GM18858 (cell line): ENCODE data around the gene ZIK1.
A peak's percentile ranks its signal among the peaks of the same experiment; 100 is the strongest.

Source experiments
- ATAC-seq: cut with Tn5 transposase; IDR thresholded peaks from one replicate; pipeline ENCODE4 v1.9.1; 2021; ENCODE audit not compliant: unreplicated experiment

The ZIK1 gene

DNA sequence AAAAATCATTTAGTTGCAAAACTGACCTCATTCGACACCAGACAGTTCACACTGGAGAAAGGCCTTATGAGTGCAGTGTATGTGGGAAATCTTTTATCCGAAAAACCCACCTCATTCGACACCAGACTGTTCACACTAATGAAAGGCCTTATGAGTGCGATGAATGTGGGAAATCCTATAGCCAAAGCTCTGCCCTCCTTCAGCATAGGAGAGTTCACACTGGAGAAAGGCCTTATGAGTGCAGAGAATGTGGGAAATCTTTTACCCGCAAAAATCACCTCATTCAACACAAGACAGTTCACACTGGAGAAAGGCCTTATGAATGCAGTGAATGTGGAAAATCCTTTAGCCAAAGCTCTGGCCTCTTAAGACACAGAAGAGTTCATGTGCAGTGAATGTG, 23.0 kb downstream of the ZIK1 start:
- ATAC-seq: no peak

DNA sequence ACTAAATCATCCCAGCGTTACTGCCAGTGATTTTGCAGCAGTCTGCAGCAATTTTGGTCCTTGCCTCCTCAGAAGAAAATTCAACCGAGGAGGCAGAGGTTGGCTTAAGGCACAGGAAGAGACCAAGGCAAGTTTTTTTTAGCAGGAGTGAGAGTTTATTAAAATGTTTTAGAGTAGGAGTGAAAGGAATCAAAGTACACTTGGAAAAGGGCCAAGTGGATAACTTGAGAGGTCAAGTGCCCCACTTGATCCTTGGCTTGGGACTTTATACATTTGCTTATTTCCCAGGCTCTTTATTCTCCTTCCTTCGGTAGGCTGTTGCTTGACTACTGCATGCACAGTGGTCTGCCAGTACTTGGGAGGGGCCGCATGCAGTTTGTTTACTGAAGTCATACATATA, 27.2 kb downstream of the ZIK1 start:
- ATAC-seq: no peak

DNA sequence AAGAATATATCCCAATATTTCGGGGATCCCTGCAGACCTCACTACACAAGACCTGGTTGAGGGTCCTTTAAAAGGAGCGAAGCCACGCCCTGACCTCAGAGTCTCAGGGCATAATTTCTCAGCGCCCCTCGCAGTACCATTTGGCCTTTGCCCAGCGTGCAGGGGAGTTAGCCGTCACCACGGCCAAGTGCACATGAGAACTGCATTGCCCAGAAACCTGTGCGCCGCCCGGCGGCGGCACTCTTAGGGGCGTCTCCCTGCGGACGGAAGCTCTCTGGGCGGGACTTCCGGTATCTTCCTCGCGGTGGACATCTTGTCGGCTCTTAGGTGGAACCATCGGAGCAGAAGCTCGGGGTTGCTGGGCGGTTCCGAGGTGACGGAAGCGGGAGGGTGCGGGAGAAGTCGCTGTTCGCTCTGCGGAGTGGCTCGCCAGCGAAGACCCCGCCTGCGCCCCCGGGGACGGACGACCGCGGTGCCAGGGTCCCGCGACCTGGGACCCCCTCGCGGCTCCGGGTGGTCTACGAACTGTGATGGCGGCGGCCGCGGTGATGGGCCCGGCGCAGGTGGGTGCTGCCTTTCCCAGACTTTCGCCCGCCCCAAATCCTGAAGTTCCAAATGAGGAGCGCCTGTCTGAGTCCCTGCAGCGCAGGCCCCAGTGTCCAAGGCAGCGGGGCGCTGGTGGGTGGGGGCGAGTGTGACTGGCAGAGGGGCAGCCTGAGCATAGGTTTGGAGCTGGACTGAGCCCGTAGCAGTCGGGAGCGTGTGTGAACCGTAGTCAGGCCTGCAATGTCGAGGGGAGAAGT, 30.2 kb downstream of the ZIK1 start, which contains the start of gene ZNF134:
TSS of gene ZNF134 (plus strand) at position 302 of the 803 bp plus-strand sequence. CDS start 5,227 bp downstream, outside the sequence.
- ATAC-seq: peak; percentile 84

DNA sequence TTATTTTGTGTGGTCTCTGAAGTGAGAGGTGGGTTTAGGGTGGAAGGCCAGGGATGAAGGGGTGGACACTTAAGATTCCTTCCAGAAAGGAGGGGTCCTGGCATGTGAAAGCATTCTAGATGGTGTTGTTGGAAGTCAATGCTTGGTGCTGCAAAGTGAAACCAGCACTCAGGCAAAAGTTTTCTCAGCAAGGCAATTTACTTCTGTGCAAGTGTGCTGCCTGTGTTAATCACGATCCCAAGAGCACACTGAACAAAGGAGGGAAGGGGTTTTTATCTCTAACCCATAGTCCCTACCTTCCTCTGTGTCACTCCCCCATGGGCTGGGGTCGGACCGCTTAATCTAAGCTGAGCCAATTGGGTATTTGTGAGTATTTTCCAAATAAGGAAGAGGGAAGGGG, 31.4 kb downstream of the ZIK1 start:
- no peak for ATAC-seq

DNA sequence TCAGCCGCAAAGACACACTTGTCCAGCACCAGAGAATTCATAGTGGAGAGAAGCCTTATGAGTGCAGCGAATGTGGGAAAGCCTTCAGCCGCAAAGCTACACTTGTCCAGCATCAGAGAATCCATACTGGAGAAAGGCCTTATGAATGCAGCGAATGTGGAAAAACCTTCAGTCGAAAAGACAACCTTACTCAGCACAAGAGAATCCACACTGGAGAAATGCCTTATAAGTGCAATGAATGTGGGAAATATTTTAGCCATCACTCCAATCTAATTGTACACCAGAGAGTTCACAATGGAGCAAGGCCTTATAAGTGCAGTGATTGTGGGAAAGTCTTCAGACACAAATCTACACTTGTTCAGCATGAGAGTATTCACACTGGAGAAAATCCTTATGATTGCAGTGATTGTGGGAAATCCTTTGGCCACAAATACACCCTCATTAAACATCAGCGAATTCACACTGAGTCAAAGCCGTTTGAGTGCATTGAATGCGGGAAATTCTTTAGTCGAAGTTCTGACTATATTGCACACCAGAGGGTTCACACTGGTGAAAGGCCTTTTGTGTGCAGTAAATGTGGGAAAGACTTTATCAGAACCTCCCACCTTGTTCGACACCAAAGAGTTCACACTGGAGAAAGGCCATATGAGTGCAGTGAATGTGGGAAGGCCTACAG, 36.9 kb downstream of the ZIK1 start:
- no peak for ATAC-seq

DNA sequence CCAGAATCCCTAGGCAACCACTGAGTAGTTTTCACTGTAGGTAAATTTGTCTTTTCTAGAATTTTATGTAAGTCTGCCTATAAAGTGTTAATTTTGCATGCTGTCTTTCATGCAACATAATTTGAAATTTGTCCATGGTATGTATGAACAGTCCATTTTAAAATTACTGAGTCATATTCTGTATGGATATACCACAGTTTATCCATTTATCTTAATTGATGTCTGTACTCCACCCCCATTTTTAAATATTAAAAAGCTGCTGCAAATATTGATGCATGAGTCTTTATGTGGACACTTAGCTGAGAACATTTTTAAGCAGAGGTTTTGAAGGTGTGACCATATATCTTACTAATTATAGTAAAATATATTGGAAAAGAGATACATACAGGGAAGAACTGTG, 39.1 kb downstream of the ZIK1 start:
- ATAC-seq: no peak

DNA sequence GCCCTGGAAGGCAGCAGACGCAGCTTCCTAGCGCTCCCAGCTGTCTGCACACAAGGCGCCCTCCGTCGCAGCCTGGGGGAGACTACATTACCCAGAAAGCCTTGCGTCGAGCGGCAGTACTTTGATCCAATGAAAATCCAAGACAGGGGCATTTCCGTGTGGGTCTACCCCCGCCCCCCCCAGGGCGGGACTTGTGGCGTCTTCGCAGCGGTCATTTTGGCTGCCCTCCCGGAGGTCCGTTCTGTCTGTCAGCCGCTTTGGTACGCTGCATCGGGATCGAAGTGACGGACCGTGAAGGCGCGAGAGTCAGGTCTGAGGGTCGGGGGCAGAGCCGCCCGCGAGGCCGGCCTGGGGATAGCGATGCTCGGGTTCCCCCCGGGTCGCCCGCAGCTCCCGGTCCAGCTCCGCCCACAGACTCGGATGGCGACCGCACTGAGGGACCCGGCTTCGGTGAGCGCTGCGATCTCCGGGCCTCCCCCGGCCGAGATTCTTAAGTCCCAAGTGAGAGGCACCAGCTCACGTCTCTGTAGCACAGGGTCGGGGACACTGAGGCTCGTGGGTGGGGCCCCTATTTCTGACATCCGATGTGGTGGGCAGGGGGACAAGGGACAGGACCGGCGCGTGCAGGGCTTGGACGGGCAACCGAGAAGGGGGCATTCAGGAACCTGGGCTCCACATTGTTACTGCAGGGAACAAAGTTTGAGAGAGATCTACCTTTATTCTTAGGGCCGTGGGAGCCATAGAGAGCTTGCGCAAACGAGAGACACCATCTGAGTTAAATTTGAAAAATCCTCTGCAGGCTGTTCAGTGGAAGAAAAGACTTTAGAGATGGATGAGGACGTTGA, 49.3 kb downstream of the ZIK1 start, which contains the start of gene ZNF211:
TSS of gene ZNF211 (plus strand) at position 182 of the 845 bp plus-strand sequence. CDS start at position 361, 179 bp downstream.
- peak; percentile 86 for ATAC-seq

DNA sequence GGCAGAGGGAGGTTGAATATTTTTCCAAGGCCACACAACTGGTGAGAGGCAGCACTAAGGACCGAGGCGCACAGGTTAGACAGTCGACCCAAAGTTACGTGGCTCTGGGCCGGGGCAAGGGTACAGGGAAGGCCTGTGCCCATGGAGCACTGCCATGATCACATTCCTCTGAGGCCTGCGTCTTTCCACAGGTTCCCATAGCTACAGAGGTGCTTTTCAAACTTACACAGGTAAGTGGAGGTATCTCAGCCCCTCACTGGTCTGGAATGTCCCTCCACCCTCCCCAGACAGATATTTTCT, 49.8 kb downstream of the ZIK1 start:
- no peak for ATAC-seq

DNA sequence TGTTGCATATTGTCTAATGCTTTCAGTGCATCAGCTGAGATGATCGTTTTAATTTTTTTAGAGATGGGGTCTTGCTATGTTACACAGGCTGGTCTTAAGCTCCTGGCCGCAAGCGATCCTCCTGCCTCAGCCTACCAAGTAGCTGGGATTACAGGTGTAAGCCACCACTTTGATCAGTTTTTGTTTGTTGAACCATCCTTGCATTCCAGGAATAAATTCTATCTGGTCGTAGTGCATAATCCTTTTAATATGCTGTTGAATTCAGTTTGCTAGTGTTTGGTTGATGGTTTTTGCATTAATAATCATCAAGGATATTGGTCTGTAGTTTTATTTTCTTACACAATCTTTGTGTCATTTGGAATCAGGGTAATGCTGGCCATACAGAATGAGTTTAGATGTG, 53.4 kb downstream of the ZIK1 start:
- ATAC-seq: no peak

DNA sequence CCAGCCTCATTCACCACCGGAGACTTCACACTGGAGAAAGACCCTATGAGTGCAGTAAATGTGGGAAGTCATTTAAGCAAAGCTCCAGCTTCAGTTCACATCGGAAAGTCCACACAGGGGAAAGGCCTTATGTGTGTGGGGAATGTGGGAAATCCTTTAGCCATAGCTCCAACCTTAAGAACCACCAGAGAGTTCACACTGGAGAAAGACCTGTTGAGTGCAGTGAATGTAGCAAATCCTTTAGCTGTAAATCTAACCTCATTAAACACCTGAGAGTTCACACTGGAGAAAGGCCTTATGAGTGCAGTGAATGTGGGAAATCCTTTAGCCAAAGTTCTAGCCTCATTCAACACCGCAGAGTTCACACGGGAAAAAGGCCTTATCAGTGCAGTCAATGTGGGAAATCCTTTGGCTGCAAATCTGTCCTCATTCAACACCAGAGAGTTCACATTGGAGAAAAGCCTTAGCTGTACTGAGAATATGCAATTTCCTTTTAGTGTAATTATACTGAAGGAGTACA, 57.8 kb downstream of the ZIK1 start:
- ATAC-seq: no peak

DNA sequence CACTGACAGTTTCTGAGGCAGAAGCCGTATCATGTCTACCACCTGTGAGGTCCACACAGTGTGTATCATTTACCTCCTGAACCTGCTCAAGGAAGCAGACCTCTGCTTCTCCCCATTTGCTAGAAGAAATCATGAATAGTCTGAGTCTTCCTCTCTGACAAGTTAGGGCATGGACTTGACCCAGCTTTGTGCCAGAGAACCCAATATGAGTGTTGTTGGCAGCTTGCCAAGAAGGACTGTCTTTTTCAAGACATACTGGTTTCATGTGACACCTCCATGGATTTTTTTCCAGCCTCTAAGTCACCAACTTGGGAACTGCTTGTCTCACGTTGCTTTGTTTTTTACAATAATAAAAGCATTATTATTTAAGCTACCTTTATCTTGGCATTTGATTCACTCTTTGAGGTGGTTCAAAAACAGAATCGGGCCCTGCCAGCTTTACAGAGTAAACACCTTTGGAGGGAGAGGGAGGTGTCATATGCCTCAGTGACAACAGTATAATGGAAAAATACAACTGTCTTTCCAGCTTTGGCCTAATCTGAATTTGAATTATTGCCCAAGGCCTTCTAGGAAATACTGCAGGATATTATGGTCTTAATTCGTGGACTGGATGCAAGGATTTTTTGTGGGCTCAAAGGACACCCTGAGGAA, 58.6 kb downstream of the ZIK1 start:
- ATAC-seq: no peak
